Measurements from ENCODE around the gene PDE9A. TPM values are rescaled to one million over a fixed set of nuclear protein-coding genes. Genes with fewer than 3 reads are reported as not detected.

Gene PDE9A
- total RNA-seq, 1 donor from 2014 or later, result 58.7 TPM

DNA sequence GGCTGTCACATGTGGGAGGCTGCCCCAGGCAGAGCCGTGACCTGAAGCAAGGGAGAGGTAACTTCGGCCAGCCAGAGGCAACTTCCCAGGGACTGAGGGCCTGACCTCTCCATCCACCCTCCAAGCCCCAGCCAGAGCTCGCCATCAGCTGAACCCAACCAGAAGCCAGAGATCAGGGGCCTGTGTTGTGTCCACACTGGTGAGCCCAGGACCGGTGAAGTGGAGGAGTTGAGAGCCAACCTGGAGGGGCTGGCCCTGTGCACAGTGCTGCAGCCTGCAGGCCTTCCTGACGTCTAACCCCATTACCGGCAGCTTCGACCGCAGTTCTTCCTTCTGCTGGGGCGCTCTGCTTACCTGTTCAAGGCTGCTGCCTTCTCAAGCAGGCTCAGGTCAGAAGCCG is 19.6 kb upstream of the PDE9A start:
- H3K4me1 Mint-ChIP-seq (ENCODE audit: low read depth, unreplicated experiment), result no peaks in the 10 kb centered on the region
- H3K36me3 Mint-ChIP-seq (ENCODE audit: unreplicated experiment), result no peaks in the 10 kb centered on the region
- TF ChIP-seq, protein P1, sequence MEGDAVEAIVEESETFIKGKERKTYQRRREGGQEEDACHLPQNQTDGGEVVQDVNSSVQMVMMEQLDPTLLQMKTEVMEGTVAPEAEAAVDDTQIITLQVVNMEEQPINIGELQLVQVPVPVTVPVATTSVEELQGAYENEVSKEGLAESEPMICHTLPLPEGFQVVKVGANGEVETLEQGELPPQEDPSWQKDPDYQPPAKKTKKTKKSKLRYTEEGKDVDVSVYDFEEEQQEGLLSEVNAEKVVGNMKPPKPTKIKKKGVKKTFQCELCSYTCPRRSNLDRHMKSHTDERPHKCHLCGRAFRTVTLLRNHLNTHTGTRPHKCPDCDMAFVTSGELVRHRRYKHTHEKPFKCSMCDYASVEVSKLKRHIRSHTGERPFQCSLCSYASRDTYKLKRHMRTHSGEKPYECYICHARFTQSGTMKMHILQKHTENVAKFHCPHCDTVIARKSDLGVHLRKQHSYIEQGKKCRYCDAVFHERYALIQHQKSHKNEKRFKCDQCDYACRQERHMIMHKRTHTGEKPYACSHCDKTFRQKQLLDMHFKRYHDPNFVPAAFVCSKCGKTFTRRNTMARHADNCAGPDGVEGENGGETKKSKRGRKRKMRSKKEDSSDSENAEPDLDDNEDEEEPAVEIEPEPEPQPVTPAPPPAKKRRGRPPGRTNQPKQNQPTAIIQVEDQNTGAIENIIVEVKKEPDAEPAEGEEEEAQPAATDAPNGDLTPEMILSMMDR (IDR thresholded peaks at IDR 0.05; ENCODE audit: partially characterized antibody, unreplicated experiment), result no peak
- no peak for DNase-seq
- H3K9me3 Mint-ChIP-seq (ENCODE audit: unreplicated experiment), result peaks cover 3% of the 10 kb centered on the region
- no peak overlapping the region for H3K27ac Mint-ChIP-seq (ENCODE audit: unreplicated experiment)
- H3K27me3 Mint-ChIP-seq (ENCODE audit: unreplicated experiment), result peaks cover 3% of the 10 kb centered on the region
- no peak overlapping the region for H3K4me3 Mint-ChIP-seq (ENCODE audit: unreplicated experiment)

DNA sequence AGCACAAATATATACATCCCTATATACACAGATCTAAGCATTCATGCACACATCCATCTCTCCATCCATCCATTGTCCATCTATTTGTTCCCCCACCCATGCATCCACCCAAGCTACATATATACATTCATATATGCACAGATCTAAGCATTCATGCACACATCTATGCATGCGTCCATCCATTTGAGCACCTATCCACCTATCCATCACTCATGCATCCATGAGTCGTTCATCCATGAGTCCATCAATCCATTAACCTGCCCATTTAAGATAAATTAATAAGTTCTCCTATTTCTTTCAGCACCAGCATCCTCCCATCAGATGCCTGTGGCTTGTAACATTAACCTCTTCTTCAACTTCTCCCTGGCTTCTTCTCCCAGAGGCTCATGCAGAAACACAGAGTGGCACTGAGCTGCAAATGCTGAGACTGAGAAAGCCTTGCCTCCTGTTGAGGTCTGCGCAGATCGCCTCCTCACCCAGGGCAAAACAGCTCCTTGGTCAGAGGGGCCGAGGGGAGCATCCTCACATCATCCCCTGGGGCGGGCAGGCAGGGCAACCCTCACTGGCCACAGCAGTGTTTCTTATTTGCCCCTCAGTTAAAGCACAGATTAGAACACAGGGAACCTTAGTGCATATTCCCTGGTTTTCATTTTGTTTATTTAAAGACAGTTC is 17.4 kb upstream of the PDE9A start:
- Mint-ChIP-seq H3K9me3 (ENCODE audit: unreplicated experiment) (peaks cover 3% of the 10 kb centered on the region), H3K4me1 (ENCODE audit: low read depth, unreplicated experiment) (peaks cover 2% of the 10 kb centered on the region)
- no peak for DNase-seq

GRCh38 chr21:42636520-42637266 is 16.7 kb upstream of the PDE9A start:
- Mint-ChIP-seq H3K4me1 (ENCODE audit: low read depth, unreplicated experiment) (peaks cover 6% of the 10 kb centered on the region), H3K9me3 (ENCODE audit: unreplicated experiment) (peaks cover 3% of the 10 kb centered on the region), H3K27ac (ENCODE audit: unreplicated experiment) (no peak overlapping the region), H3K27me3 (ENCODE audit: unreplicated experiment) (peaks cover 5% of the 10 kb centered on the region), H3K4me3 (ENCODE audit: unreplicated experiment) (no peak overlapping the region), H3K36me3 (ENCODE audit: unreplicated experiment) (no peaks in the 10 kb centered on the region)
- TF ChIP-seq, protein P1 (IDR thresholded peaks at IDR 0.05; ENCODE audit: partially characterized antibody, unreplicated experiment), result no peak
- DNase-seq, result no peak

More for the DNA sequence above, 17.4 kb upstream of the PDE9A start:
- H3K27me3 Mint-ChIP-seq (ENCODE audit: unreplicated experiment), result peaks cover 5% of the 10 kb centered on the region
- H3K4me3 Mint-ChIP-seq (ENCODE audit: unreplicated experiment), result no peak overlapping the region
- H3K36me3 Mint-ChIP-seq (ENCODE audit: unreplicated experiment), result no peaks in the 10 kb centered on the region
- TF ChIP-seq, protein P1 (IDR thresholded peaks at IDR 0.05; ENCODE audit: partially characterized antibody, unreplicated experiment), result no peak
- H3K27ac Mint-ChIP-seq (ENCODE audit: unreplicated experiment), result no peak overlapping the region

- no peak overlapping the region for H3K4me3 Mint-ChIP-seq (ENCODE audit: unreplicated experiment)
- TF ChIP-seq, protein P1 (IDR thresholded peaks at IDR 0.05; ENCODE audit: partially characterized antibody, unreplicated experiment), result no peak
- peaks cover 5% of the 10 kb centered on the region for H3K27me3 Mint-ChIP-seq (ENCODE audit: unreplicated experiment)
- no peak overlapping the region for H3K27ac Mint-ChIP-seq (ENCODE audit: unreplicated experiment)
- no peaks in the 10 kb centered on the region for H3K36me3 Mint-ChIP-seq (ENCODE audit: unreplicated experiment)
- peaks cover 12% of the 10 kb centered on the region for H3K4me1 Mint-ChIP-seq (ENCODE audit: low read depth, unreplicated experiment)
- no peak for DNase-seq
- H3K9me3 Mint-ChIP-seq (ENCODE audit: unreplicated experiment), result peaks cover 3% of the 10 kb centered on the region
Observed at GRCh38 chr21:42637267-42638041, 16.0 kb upstream of the PDE9A start.

Measured in glutamatergic neuron (in vitro differentiated cells).